Measurements from ENCODE around the gene PRDM1. TPM values are rescaled to one million over a fixed set of nuclear protein-coding genes. Genes with fewer than 3 reads are reported as not detected.

Gene PRDM1
- polyA plus RNA-seq, 1 experiment = 4.6 TPM

GRCh38 chr6:106113256-106113959, 27.3 kb downstream of the PRDM1 start:
- no peak for TF ChIP-seq CTCF (IDR thresholded peaks at IDR 0.05; ENCODE audit: insufficient read depth, low read depth, low read length)
- Histone ChIP-seq H3K4me3 (ENCODE audit: low read depth, low read length) (no peak overlapping the region), H3K36me3 (ENCODE audit: control insufficient read depth, insufficient read depth, low read length) (no peaks in the 10 kb centered on the region; the same call in 1 of the 2 replicates), H3K27me3 (ENCODE audit: control insufficient read depth, insufficient read depth, low read length) (no peaks in the 10 kb centered on the region)
- ChIA-PET POLR2A (no interaction called here), CTCF (no interaction called here)
- DNase-seq (ENCODE audit: low read depth) = no peak

- CTCF ChIA-PET = no interaction called here
- H3K27me3 ChIP-seq (ENCODE audit: control insufficient read depth, insufficient read depth, low read length) = no peaks in the 10 kb centered on the region
- POLR2A ChIA-PET = no interaction called here
- DNase-seq (ENCODE audit: low read depth) = no peak
- H3K4me3 ChIP-seq (ENCODE audit: low read depth, low read length) = no peak overlapping the region
- no peaks in the 10 kb centered on the region for H3K36me3 ChIP-seq (ENCODE audit: control insufficient read depth, insufficient read depth, low read length)
- no peak for TF ChIP-seq CTCF (IDR thresholded peaks at IDR 0.05; ENCODE audit: insufficient read depth, low read depth, low read length)
These were observed 28.4 kb downstream of the PRDM1 start for GRCh38 chr6:106114492-106114891.

- no peak for DNase-seq (ENCODE audit: low read depth)
- POLR2A ChIA-PET = no interaction called here
These were observed 29.1 kb downstream of the PRDM1 start for GRCh38 chr6:106115286-106115685.

GRCh38 chr6:106116125-106116832, 30.1 kb downstream of the PRDM1 start:
- Histone ChIP-seq H3K4me3 (ENCODE audit: low read depth, low read length) (no peak overlapping the region), H3K36me3 (ENCODE audit: control insufficient read depth, insufficient read depth, low read length) (no peaks in the 10 kb centered on the region), H3K27me3 (ENCODE audit: control insufficient read depth, insufficient read depth, low read length) (no peaks in the 10 kb centered on the region)
- DNase-seq (ENCODE audit: low read depth) = no peak
- CTCF ChIA-PET = interaction anchor here (1.1 to 1.3 kb wide), 2 partner anchors 10 to 25 kb away, joined by 3 read pairs; no protein-coding TSS in a partner anchor
- POLR2A ChIA-PET = no interaction called here
- no peak for TF ChIP-seq CTCF (IDR thresholded peaks at IDR 0.05; ENCODE audit: insufficient read depth, low read depth, low read length)

More at GRCh38 chr6:106115286-106115685, 29.1 kb downstream of the PRDM1 start:
- Histone ChIP-seq H3K4me3 (ENCODE audit: low read depth, low read length) (no peak overlapping the region), H3K36me3 (ENCODE audit: control insufficient read depth, insufficient read depth, low read length) (no peaks in the 10 kb centered on the region), H3K27me3 (ENCODE audit: control insufficient read depth, insufficient read depth, low read length) (no peaks in the 10 kb centered on the region)
- CTCF ChIA-PET = no interaction called here
- no peak for TF ChIP-seq CTCF (IDR thresholded peaks at IDR 0.05; ENCODE audit: insufficient read depth, low read depth, low read length)

- no peaks in the 10 kb centered on the region for H3K36me3 ChIP-seq (ENCODE audit: control insufficient read depth, insufficient read depth, low read length)
- TF ChIP-seq CTCF (IDR thresholded peaks at IDR 0.05; ENCODE audit: insufficient read depth, low read depth, low read length) = no peak
- no peaks in the 10 kb centered on the region for H3K27me3 ChIP-seq (ENCODE audit: control insufficient read depth, insufficient read depth, low read length)
- ChIA-PET CTCF (interaction anchor here (0.6 to 1.5 kb wide), 4 partner anchors 10 to 146 kb away, joined by 3 read pairs; no protein-coding TSS in a partner anchor), POLR2A (no interaction called here)
- H3K4me3 ChIP-seq (ENCODE audit: low read depth, low read length) = no peak overlapping the region
- no peak for DNase-seq (ENCODE audit: low read depth)
These were observed 31.4 kb downstream of the PRDM1 start for GRCh38 chr6:106117579-106117978.

Data from BJ (cell line).